GM23338 (cell line): Measurements from ENCODE around the gene EIF5A.

Experiments used
- CTCF ChIP-seq, 2 experiments: fragments of 200-600 bp in 1 of 2; sonication (generic) in 1 of 2; conservative IDR thresholded peaks; 2 replicates each; pipeline versions ENCODE4 v1.5.1 to v1.6.1; 2016 to 2017; ENCODE audit warnings: antibody characterized with exemption in 2 of 2, low read depth in 2 of 2, mild to moderate bottlenecking in 2 of 2, moderate library complexity in 1 of 2
- EZH2 ChIP-seq: fragments of 200-600 bp; sonication (generic); IDR thresholded peaks from one replicate; pipeline ENCODE4 v1.8.0; 2017; ENCODE audit warnings: antibody characterized with exemption, mild to moderate bottlenecking, low read depth; ENCODE audit not compliant: unreplicated experiment

GRCh38 chr17:7318121-7318860, 10.9 kb downstream of the EIF5A start:
- TF ChIP-seq CTCF (conservative IDR thresholded peaks at IDR 0.05; ENCODE audit: low read depth in 2 of 2) (no peak), EZH2 (no peak)
